Stimulated activated naive CD8-positive, alpha-beta T cell treated with anti-CD3 and anti-CD28 coated beads, Interleukin-15, amount 100 ng/mL, for 72 hours (primary cell): ENCODE results near the gene ZNF708.
"Not testable (repeated sequence)": the region's sequence is repeated elsewhere in the genome, so short reads cannot be mapped to it uniquely, and the experiment has no call there.

Experiments
- ATAC-seq: fragments of 150-1000 bp; cut with Tn5 transposase; 2 replicates; pipeline ENCODE4 v1.10.0; 2021; ENCODE audit warnings: mild to moderate bottlenecking, moderate library complexity
- DNase-seq, 2 donors: peaks; one replicate each; pipeline ENCODE4 v3.0.0; 2021 to 2022
- H3K27ac Mint-ChIP-seq, 2 donors: one replicate each; pipeline ENCODE4 v1.8.0; 2022; ENCODE audit warnings: mild to moderate bottlenecking in 2 of 2, mixed read lengths in 2 of 2, moderate library complexity in 2 of 2
- H3K27me3 Mint-ChIP-seq: one replicate; pipeline ENCODE4 v1.8.0; 2022; ENCODE audit warnings: mixed read lengths
- H3K4me1 Mint-ChIP-seq: one replicate; pipeline ENCODE4 v1.8.0; 2022; ENCODE audit warnings: mild to moderate bottlenecking, mixed read lengths
- H3K4me3 Mint-ChIP-seq, 2 donors: one replicate each; pipeline ENCODE4 v1.8.0; 2022; ENCODE audit warnings: mild to moderate bottlenecking in 2 of 2, mixed read lengths in 2 of 2, moderate library complexity in 1 of 2
- H3K9me3 Mint-ChIP-seq, 2 donors: one replicate each; pipeline ENCODE4 v1.8.0; 2022; ENCODE audit warnings: mixed read lengths in 2 of 2

Gene ZNF708

DNA sequence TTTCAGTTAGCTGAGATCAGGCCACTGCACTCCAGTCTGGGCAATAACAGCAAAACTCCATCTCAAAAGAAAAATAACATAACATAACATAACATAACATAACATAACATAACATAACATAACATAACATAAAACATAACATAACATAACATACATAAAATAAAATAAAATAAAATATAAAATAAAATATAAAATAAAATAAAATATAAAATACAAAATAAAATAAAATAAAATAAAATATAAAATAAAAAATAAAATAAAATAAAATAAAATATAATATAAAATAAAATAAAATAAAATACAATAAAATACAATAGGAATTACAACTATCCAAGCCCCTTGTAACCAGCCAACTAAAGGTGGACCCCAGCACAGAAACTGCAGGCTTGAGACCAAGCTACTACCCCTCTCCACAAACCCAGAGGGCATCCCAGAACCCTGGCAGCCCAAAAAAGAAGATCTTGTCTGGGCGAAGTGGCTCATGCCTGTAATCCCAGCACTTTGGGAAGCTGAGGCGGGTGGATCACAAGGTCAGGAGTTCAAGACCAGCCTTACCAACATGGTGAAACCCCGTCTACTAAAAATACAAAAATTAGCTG is 22.2 kb downstream of the ZNF708 start:
- not testable (repeated sequence) for DNase-seq, ATAC-seq, H3K27ac Mint-ChIP-seq, H3K27me3 Mint-ChIP-seq, H3K4me3 Mint-ChIP-seq, H3K9me3 Mint-ChIP-seq
- peaks cover 12% of the 10 kb centered on the region for H3K4me1 Mint-ChIP-seq

DNA sequence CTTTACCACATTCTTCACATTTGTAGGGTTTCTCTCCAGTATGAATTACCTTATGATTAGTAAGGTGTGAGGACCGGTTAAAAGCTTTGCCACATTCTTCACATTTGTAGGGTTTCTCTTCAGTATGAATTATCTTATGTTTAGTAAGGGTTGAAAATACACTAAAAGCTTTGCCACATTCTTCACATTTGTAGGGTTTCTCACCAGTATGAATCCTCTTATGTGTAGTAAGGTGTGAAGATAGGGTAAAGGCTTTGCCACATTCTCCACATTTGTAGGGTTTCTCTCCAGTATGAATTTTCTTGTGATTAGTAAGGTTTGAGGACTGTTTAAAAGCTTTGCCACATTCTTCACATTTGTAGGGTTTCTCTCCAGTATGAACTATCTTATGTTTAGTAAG is 35.4 kb downstream of the ZNF708 start:
- H3K4me3 Mint-ChIP-seq, H3K4me1 Mint-ChIP-seq, H3K27ac Mint-ChIP-seq, ATAC-seq, DNase-seq, H3K27me3 Mint-ChIP-seq: not testable (repeated sequence)
- peaks cover 20 to 36% of the 10 kb centered on the region in 2 donors for H3K9me3 Mint-ChIP-seq

DNA sequence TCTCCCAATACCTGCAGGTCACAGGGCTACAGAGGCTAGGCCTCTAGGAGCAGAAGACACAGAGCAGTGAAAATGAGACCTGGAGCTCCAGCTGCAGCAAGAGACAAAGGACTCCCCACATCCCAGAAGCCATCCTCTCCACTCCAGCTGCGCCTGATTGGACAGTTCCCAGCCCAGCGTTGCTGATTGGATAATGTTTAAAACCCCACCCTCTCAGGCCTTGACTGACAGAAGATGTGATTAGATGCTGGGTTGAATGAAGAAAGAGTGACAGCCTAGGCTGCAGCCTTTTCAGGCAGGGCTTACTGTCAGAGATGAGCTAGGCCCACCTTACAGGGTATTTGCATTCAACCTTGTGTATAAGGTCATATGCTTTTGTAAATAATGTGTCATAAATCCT is 59.4 kb downstream of the ZNF708 start:
- Mint-ChIP-seq H3K27me3 (no peaks in the 10 kb centered on the region), H3K4me3 (no peak overlapping the region), H3K4me1 (no peaks in the 10 kb centered on the region), H3K9me3 (peaks cover 17 to 55% of the 10 kb centered on the region in 2 donors), H3K27ac (no peak overlapping the region)
- no peak for DNase-seq
- ATAC-seq, result no peak

DNA sequence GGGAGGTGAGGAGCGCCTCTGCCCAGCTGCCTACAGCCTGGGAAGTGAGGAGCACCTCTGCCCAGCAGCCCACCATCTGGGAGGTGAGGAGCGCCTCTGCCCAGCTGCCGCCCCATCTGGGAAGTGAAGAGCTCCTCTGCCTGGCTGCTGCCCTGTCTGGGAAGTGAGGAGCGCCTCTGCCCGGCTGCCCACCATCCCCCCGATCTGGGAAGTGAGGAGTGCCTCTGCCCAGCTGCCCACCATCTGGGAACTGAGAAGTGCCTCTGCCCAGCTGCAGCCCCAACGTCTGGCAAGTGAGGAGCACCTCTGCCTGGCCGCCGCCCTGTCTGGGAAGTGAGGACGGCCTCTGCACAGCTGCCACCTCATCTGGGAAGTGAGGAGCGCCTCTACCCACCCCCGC is 64.3 kb downstream of the ZNF708 start:
- no peak for ATAC-seq
- DNase-seq, result no peak
- Mint-ChIP-seq H3K27ac (no peak overlapping the region), H3K4me1 (no peaks in the 10 kb centered on the region), H3K4me3 (no peak overlapping the region), H3K9me3 (peaks cover 13 to 44% of the 10 kb centered on the region in 2 donors), H3K27me3 (no peaks in the 10 kb centered on the region)

DNA sequence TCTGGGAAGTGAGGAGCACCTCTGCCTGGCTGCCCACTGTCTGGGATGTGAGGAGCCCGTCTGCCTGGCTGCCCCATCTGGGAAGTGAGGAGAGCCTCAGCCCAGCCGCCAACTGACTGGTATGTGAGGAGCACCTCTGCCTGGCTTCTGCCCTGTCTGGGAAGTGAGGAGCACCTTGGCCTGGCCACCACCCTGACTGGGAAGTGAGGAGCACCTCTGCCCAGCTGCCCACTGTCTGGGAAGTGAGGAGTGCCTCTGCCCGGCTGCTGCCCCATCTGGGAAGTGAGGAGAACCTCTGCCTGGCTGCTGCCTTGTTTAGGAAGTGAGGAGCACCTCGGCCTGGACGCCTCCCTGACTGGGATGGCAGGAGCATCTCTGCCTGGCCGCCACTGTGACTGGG is 64.8 kb downstream of the ZNF708 start:
- DNase-seq (no peak), ATAC-seq (no peak)
- Mint-ChIP-seq H3K9me3 (peaks cover 10 to 41% of the 10 kb centered on the region in 2 donors), H3K4me3 (no peak overlapping the region), H3K27me3 (no peaks in the 10 kb centered on the region), H3K4me1 (no peaks in the 10 kb centered on the region), H3K27ac (no peak overlapping the region)

DNA sequence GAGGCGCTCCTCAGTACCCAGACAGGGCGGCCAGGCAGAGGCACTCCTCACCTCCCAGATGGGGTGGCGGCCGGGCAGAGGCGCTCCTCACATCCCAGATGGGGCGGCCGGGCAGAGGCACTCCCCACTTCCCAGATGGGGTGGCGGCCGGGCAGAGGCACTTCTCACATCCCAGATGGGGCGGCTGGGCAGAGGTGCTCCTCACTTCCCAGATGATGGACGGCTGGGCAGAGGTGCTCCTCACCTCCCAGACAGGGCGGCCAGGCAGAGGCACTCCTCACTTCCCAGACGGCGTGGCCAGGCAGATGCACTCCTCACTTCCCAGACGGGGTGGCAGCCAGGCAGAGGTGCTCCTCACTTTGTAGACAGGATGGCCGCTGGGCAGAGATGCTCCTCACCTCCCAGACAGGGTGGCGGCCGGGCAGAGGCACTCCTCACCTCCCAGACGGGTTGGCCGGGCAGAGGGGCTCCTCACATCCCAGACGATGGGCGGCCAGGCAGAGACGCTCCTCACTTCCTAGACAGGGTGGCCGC is 68.3 kb downstream of the ZNF708 start:
- H3K4me3 Mint-ChIP-seq, result not testable (repeated sequence)

DNA sequence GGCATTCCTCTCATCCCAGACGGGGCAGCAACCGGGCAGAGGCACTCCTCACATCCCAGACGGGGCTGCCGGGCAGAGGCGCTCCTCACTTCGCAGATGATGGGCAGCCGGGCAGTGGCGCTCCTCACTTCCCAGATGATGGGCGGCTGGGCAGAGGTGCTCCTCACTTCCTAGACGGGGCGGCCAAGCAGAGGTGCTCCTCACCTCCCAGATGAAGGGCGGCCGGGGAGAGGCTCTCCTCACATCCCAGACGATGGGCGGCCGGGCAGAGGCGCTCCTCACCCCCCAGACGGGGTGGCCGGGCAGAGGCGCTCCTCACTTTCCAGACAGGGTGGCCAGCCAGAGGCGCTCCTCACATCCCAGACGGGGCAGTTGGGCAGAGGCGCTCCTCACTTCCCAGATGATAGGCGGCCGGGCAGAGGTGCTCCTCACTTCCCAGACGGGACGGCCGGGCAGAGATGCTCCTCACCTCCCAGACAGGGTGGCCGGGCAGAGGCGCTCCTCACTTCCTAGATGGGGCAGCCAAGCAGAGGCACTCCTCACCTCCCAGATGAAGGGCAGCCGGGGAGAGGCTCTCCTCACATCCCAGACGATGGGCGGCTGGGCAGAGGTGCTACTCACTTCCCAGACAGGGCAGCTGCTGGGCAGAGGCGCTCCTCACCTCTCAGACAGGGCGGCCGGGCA is 68.9 kb downstream of the ZNF708 start:
- Mint-ChIP-seq H3K4me3 (no peak overlapping the region), H3K4me1 (no peaks in the 10 kb centered on the region), H3K9me3 (peaks cover 6 to 39% of the 10 kb centered on the region in 2 donors), H3K27ac (no peak overlapping the region), H3K27me3 (no peaks in the 10 kb centered on the region)
- DNase-seq, result no peak
- ATAC-seq, result no peak

More for the DNA sequence above, 68.3 kb downstream of the ZNF708 start:
- ATAC-seq, DNase-seq, H3K4me1 Mint-ChIP-seq, H3K27me3 Mint-ChIP-seq, H3K27ac Mint-ChIP-seq: not testable (repeated sequence)
- peaks cover 6 to 39% of the 10 kb centered on the region in 2 donors for H3K9me3 Mint-ChIP-seq

DNA sequence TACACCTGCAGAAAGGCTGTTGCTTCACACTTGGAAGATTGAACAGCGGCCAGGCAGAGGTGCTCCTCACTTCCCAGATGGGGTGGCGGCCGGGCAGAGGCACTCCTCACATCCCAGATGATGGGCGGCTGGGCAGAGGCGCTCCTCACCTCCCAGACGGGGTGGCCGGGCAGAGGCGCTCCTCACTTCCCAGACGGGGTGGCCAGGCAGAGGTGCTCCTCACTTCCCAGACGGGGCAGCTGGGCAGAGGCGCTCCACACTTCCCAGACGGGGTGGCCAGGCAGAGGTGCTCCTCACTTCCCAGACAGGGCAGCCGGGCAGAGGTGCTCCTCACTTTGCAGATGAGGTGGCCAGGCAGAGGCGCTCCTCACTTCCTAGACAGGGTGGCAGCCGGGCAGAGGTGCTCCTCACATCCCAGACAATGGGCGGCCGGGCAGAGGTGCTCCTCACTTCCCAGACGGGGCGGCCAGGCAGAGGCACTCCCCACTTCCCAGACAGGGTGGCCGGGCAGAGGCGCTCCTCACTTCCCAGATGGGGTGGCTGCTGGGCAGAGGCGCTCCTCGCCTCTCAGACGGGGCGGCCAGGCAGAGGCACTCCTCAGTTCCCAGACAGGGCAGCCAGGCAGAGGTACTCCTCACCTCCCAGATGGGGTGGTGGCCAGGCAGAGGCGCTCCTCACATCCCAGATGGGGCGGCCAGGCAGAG is 69.6 kb downstream of the ZNF708 start:
- H3K27me3 Mint-ChIP-seq, H3K27ac Mint-ChIP-seq, H3K4me3 Mint-ChIP-seq, H3K4me1 Mint-ChIP-seq, DNase-seq, ATAC-seq: not testable (repeated sequence)
- H3K9me3 Mint-ChIP-seq, result peaks cover 6 to 39% of the 10 kb centered on the region in 2 donors

DNA sequence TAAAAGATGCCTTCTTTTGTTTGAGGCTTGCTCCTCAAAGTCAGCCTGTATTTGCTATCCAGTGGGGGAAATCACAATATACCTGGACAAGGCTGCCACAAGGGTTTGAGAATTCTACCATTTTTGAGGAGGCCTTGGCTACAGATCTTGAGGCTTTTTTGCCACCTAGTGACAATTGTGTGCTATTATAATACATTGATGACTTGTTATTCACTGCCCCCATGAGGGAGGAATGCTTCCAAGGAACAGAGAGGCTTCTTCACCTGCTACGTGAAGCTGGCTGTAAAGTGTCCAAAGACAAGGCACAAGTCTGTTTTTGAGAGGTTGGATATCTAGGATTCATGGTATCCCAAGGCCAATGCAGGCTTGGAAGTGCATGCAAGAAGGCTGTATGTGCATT is 72.5 kb downstream of the ZNF708 start:
- Mint-ChIP-seq H3K4me1 (no peaks in the 10 kb centered on the region), H3K27ac (no peak overlapping the region), H3K9me3 (peaks cover 10 to 28% of the 10 kb centered on the region in 2 donors), H3K4me3 (no peak overlapping the region), H3K27me3 (no peaks in the 10 kb centered on the region)
- DNase-seq (no peak), ATAC-seq (no peak)
